SK-N-SH (cell line): ENCODE data around the gene NOXRED1. TPM values are rescaled to one million over a fixed set of nuclear protein-coding genes. Genes with fewer than 3 reads are reported as not detected.

ENCODE experiments used
- CTCF ChIA-PET: fragments of 300-600, 350-600 bp; formaldehyde crosslinking; extraction: SDS; loops from one replicate; lab custom pipeline; 2021; lab: Yijun Ruan, JAX
- POLR2A ChIA-PET: fragments of 350-600 bp; sonication (Branson Sonifier 250); formaldehyde crosslinking; extraction: SDS; loops from one replicate; lab custom pipeline; 2020; ENCODE audit warnings: antibody characterized with exemption, inconsistent platforms; lab: Yijun Ruan, JAX
- DNase-seq: peaks from one replicate; pipeline ENCODE4 v3.0.0; 2012
- H2AFZ ChIP-seq: fragments of 200-600 bp; sonication (generic); 2 replicates; pipeline ENCODE4 v1.8.1; 2016; ENCODE audit warnings: antibody characterized with exemption, mild to moderate bottlenecking, low read depth
- H3F3A ChIP-seq: fragments of 200-600 bp; sonication (generic); replicated peaks from 2 replicates; pipeline ENCODE3; 2016; ENCODE audit warnings: antibody characterized with exemption, mild to moderate bottlenecking; ENCODE audit not compliant: insufficient read depth
- H3K27ac ChIP-seq, 2 experiments: fragments of 200-500 bp in 1 of 2; fragments of 200-600 bp in 1 of 2; sonication (Bioruptor generic) in 1 of 2; sonication (generic), shearing (Covaris generic) in 1 of 2; 2 replicates each; pipeline versions ENCODE4 v1.5.1 to v1.6.1; 2014 to 2016; ENCODE audit warnings: low read depth in 2 of 2, inconsistent platforms in 1 of 2, low read length in 1 of 2, mild to moderate bottlenecking in 1 of 2, mixed read lengths in 1 of 2
- H3K27me3 ChIP-seq: fragments of 200-600 bp; sonication (generic), shearing (Covaris generic); 2 replicates; pipeline ENCODE4 v1.6.1; 2016; ENCODE audit warnings: mixed run types; ENCODE audit not compliant: insufficient read depth
- H3K36me3 ChIP-seq, 2 experiments: fragments of 200-500 bp in 1 of 2; fragments of 200-600 bp in 1 of 2; sonication (Bioruptor generic) in 1 of 2; sonication (generic) in 1 of 2; replicated peaks in 1 of 2; 2 replicates each; pipeline versions ENCODE3 to v1.5.1; 2014 to 2016; ENCODE audit warnings: low read length in 1 of 2, mild to moderate bottlenecking in 1 of 2; ENCODE audit not compliant: insufficient read depth in 2 of 2, control insufficient read depth in 1 of 2
- H3K4me1 ChIP-seq, 2 experiments: fragments of 200-500 bp in 1 of 2; fragments of 200-600 bp in 1 of 2; sonication (Bioruptor generic) in 1 of 2; sonication (generic), shearing (Covaris generic) in 1 of 2; 2 replicates each; pipeline versions ENCODE4 v1.5.1 to v1.6.1; 2014 to 2016; ENCODE audit warnings: low read depth in 1 of 2, low read length in 1 of 2, mixed run types in 1 of 2; ENCODE audit not compliant: insufficient read depth in 2 of 2, control insufficient read depth in 1 of 2
- H3K4me2 ChIP-seq: fragments of 200-600 bp; sonication (generic), shearing (Covaris generic); 2 replicates; pipeline ENCODE4 v1.6.1; 2017; ENCODE audit warnings: mixed run types
- H3K4me3 ChIP-seq, 2 experiments: fragments of 200-500 bp in 1 of 2; fragments of 200-600 bp in 1 of 2; sonication (Bioruptor generic) in 1 of 2; sonication (generic), shearing (Covaris generic) in 1 of 2; 2 replicates each; pipeline versions ENCODE4 v1.5.1 to v1.8.1; 2014 to 2016; ENCODE audit warnings: low read depth in 2 of 2, inconsistent platforms in 1 of 2, low read length in 1 of 2, mild to moderate bottlenecking in 1 of 2, mixed read lengths in 1 of 2, moderate library complexity in 1 of 2
- H3K79me2 ChIP-seq: fragments of 200-600 bp; sonication (generic); 2 replicates; pipeline ENCODE4 v1.8.1; 2017; ENCODE audit warnings: mild to moderate bottlenecking; ENCODE audit not compliant: insufficient read depth
- H3K9ac ChIP-seq: fragments of 200-600 bp; sonication (generic); 2 replicates; pipeline ENCODE4 v1.6.1; 2017; ENCODE audit warnings: mixed run types
- H3K9me2 ChIP-seq: fragments of 200-600 bp; sonication (generic); 2 replicates; pipeline ENCODE4 v1.6.1; 2017; ENCODE audit warnings: mixed run types
- H3K9me3 ChIP-seq: fragments of 200-600 bp; sonication (generic); 2 replicates; pipeline ENCODE4 v1.6.1; 2017; ENCODE audit warnings: mixed run types, mild to moderate bottlenecking, moderate library complexity
- H4K20me1 ChIP-seq: fragments of 200-600 bp; sonication (generic); 2 replicates; pipeline ENCODE4 v1.6.1; 2017; ENCODE audit warnings: mild to moderate bottlenecking, mixed run types; ENCODE audit not compliant: insufficient read depth
- CHD2 ChIP-seq: fragments of 150-350 bp; IDR thresholded peaks from 2 replicates; pipeline ENCODE4 v1.6.1; 2018; ENCODE audit warnings: low read length; ENCODE audit not compliant: partially characterized antibody
- FOSL2 ChIP-seq: IDR thresholded peaks from 2 replicates; pipeline ENCODE4 v1.4.0; 2012; ENCODE audit warnings: low read depth, mild to moderate bottlenecking, moderate library complexity, borderline replicate concordance
- FOXJ3 ChIP-seq: sonication (generic); formaldehyde crosslinking; IDR thresholded peaks from 2 replicates; pipeline ENCODE4 v1.5.1; 2020; ENCODE audit warnings: mild to moderate bottlenecking, missing genetic modification reagents
- FOXM1 ChIP-seq: IDR thresholded peaks from 2 replicates; pipeline ENCODE4 v1.4.0; 2012; ENCODE audit warnings: low read depth, mild to moderate bottlenecking
- GATA2 ChIP-seq: sonication (generic); formaldehyde crosslinking; IDR thresholded peaks from 2 replicates; pipeline ENCODE4 v1.5.0; 2020; ENCODE audit warnings: mild to moderate bottlenecking, missing genetic modification reagents
- MXI1 ChIP-seq: IDR thresholded peaks from 2 replicates; pipeline ENCODE4 v1.6.1; 2012; ENCODE audit warnings: mild to moderate bottlenecking, low read depth, low read length, improper control_type of control experiment
- NFIC ChIP-seq: IDR thresholded peaks from 2 replicates; pipeline ENCODE4 v1.4.0; 2012; ENCODE audit warnings: borderline replicate concordance
- NRF1 ChIP-seq: IDR thresholded peaks from 2 replicates; pipeline ENCODE4 v1.6.1; 2012; ENCODE audit warnings: low read depth, mild to moderate bottlenecking, low read length
- RCOR1 ChIP-seq: fragments of 150-350 bp; IDR thresholded peaks from 2 replicates; pipeline ENCODE4 v1.6.1; 2017; ENCODE audit warnings: antibody characterized with exemption, low read length
- RFX5 ChIP-seq: IDR thresholded peaks from 2 replicates; pipeline ENCODE4 v1.6.1; 2012; ENCODE audit warnings: mild to moderate bottlenecking, improper control_type of control experiment, low read length
- RXRA ChIP-seq: IDR thresholded peaks from 2 replicates; pipeline ENCODE4 v1.4.0; 2012; ENCODE audit warnings: low read depth, mild to moderate bottlenecking, borderline replicate concordance
- SMC3 ChIP-seq: IDR thresholded peaks from 2 replicates; pipeline ENCODE4 v1.6.1; 2012; ENCODE audit warnings: low read depth, low read length, improper control_type of control experiment
- TAF1 ChIP-seq: IDR thresholded peaks from 2 replicates; pipeline ENCODE4 v1.6.1; 2012; ENCODE audit warnings: low read depth, mild to moderate bottlenecking, low read length, moderate library complexity, borderline replicate concordance
- TEAD4 ChIP-seq: IDR thresholded peaks from 2 replicates; pipeline ENCODE4 v1.4.0; 2012; ENCODE audit warnings: mild to moderate bottlenecking, borderline replicate concordance; ENCODE audit not compliant: insufficient read depth
- WGBS: methylation state at CpG from one replicate; pipeline ENCODE4 v1.1.6; 2017; ENCODE audit warnings: low lambda C conversion rate; 5-methylcytosine and 5-hydroxymethylcytosine counted together
- polyA plus RNA-seq, 3 experiments: library from polyadenylated mRNA; depleted of rRNA; stranded (reverse); fragments of >200 nt; gene quantifications; 2 replicates each; pipeline ENCODE4 v1.2.3, GENCODE V29; 2012
- TF ChIP-seq, protein P1 (sequence below): IDR thresholded peaks from 2 replicates; pipeline ENCODE4 v1.4.0; 2012; ENCODE audit warnings: low read depth, borderline replicate concordance
- TF ChIP-seq, protein P2 (sequence below): fragments of 150-350 bp; IDR thresholded peaks from 2 replicates; pipeline ENCODE4 v1.6.1; 2016; ENCODE audit warnings: mild to moderate bottlenecking, low read depth, low read length
- TF ChIP-seq, protein P3 (sequence below): fragments of 150-350 bp; IDR thresholded peaks from 2 replicates; pipeline ENCODE4 v1.6.1; 2017; ENCODE audit warnings: antibody characterized with exemption, low read length, low read depth, borderline replicate concordance

Gene NOXRED1
- polyA plus RNA-seq, 1 of the 3 experiments (the other 2 are of a cell fraction): 0.21 TPM

DNA sequence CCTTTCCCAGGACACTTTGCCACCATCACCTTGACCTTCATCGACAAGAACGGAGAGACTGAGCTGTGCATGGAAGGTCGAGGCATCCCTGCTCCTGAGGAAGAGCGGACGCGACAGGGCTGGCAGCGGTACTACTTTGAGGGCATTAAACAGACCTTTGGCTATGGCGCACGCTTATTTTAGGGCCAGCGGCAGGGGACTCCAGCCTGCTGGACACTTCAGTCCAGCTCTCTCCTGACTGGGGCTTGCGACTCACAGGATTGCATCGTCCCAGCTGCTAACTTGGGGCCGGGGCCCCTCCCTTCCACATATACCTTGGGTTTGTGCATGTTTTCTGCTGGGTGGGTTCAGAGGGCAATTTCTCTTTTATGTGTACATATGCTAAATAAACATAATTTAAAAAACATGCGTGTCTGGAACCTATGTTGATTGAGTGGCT is 45.8 kb upstream of the NOXRED1 start:
- H3K79me2 ChIP-seq: no peaks in the 10 kb centered on the region
- H3K4me2 ChIP-seq: no peak overlapping the region
- WGBS: 91% methylated on average over 14 of the region's 14 CpGs
- H3K9ac ChIP-seq: no peak overlapping the region
- H3K27ac ChIP-seq: no peak overlapping the region
- H4K20me1 ChIP-seq: no peaks in the 10 kb centered on the region
- peaks cover 6% of the 10 kb centered on the region for H3F3A ChIP-seq
- H3K36me3 ChIP-seq: peaks cover 42 to 47% of the 10 kb centered on the region in 2 experiments
- TF ChIP-seq NRF1 (no peak), TAF1 (no peak), FOXM1 (no peak), NFIC (no peak), SMC3 (no peak), GATA2 (CRISPR knock-in tag) (no peak), MXI1 (no peak), FOSL2 (no peak), RCOR1 (no peak), RXRA (no peak), RFX5 (no peak)
- TF ChIP-seq, protein P1, sequence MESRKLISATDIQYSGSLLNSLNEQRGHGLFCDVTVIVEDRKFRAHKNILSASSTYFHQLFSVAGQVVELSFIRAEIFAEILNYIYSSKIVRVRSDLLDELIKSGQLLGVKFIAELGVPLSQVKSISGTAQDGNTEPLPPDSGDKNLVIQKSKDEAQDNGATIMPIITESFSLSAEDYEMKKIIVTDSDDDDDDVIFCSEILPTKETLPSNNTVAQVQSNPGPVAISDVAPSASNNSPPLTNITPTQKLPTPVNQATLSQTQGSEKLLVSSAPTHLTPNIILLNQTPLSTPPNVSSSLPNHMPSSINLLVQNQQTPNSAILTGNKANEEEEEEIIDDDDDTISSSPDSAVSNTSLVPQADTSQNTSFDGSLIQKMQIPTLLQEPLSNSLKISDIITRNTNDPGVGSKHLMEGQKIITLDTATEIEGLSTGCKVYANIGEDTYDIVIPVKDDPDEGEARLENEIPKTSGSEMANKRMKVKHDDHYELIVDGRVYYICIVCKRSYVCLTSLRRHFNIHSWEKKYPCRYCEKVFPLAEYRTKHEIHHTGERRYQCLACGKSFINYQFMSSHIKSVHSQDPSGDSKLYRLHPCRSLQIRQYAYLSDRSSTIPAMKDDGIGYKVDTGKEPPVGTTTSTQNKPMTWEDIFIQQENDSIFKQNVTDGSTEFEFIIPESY: no peak
- TF ChIP-seq, protein P2, sequence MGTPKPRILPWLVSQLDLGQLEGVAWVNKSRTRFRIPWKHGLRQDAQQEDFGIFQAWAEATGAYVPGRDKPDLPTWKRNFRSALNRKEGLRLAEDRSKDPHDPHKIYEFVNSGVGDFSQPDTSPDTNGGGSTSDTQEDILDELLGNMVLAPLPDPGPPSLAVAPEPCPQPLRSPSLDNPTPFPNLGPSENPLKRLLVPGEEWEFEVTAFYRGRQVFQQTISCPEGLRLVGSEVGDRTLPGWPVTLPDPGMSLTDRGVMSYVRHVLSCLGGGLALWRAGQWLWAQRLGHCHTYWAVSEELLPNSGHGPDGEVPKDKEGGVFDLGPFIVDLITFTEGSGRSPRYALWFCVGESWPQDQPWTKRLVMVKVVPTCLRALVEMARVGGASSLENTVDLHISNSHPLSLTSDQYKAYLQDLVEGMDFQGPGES: no peak
- TF ChIP-seq, all 33 proteins: peak for 0
- H3K9me3 ChIP-seq: no peaks in the 10 kb centered on the region
- no peaks in the 10 kb centered on the region for H3K9me2 ChIP-seq
- no peak overlapping the region for H3K4me3 ChIP-seq
- no peaks in the 10 kb centered on the region for H3K4me1 ChIP-seq
- POLR2A ChIA-PET: no interaction called here
- H3K27me3 ChIP-seq: no peaks in the 10 kb centered on the region
- CTCF ChIA-PET: interaction anchor here (3.5 kb wide), 1 partner anchor 10 kb away, joined by 15 read pairs; no protein-coding TSS in a partner anchor
- no peak for DNase-seq
- no peak overlapping the region for H2AFZ ChIP-seq

DNA sequence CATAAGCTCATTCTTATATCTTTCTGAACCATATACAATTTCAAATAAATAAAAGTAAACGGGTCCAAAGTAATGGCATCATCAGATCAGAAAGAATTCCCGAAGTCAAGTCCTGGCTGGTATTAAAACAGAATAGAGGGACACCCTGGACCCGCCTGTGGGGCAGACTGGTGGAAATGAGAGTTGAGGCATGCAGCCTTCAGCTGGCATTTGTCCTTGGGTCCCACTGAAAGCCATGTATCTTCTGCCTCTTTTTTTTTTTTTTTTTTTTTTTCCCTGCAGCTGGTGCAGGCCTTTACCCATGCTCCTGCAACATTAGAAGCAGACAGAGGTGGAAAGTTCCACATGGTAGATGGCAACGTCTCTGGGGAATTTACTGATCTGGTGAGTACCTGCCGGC is 44.5 kb upstream of the NOXRED1 start:
- peaks cover 6% of the 10 kb centered on the region for H3F3A ChIP-seq
- H3K27me3 ChIP-seq: no peaks in the 10 kb centered on the region
- no peak for DNase-seq
- H3K9me3 ChIP-seq: no peaks in the 10 kb centered on the region
- H3K9me2 ChIP-seq: no peaks in the 10 kb centered on the region
- no peak overlapping the region for H3K9ac ChIP-seq
- no peaks in the 10 kb centered on the region for H3K79me2 ChIP-seq
- H4K20me1 ChIP-seq: no peaks in the 10 kb centered on the region
- CTCF ChIA-PET: interaction anchor here (1.0 to 2.5 kb wide), 3 partner anchors 8 to 1371 kb away, joined by 3 to 14 read pairs (median 6); no protein-coding TSS in a partner anchor
- POLR2A ChIA-PET: no interaction called here
- WGBS: 84% methylated on average over 5 of the region's 5 CpGs
- H2AFZ ChIP-seq: no peak overlapping the region
- H3K4me3 ChIP-seq: no peak overlapping the region
- no peak overlapping the region for H3K27ac ChIP-seq
- peaks cover 55 to 58% of the 10 kb centered on the region in 2 experiments for H3K36me3 ChIP-seq
- H3K4me2 ChIP-seq: no peak overlapping the region
- no peaks in the 10 kb centered on the region for H3K4me1 ChIP-seq
- no peak for TF ChIP-seq TEAD4
- TF ChIP-seq, protein P1: no peak
- no peak for TF ChIP-seq FOXJ3 (CRISPR knock-in tag)
- TF ChIP-seq TAF1: no peak
- TF ChIP-seq, protein P3, sequence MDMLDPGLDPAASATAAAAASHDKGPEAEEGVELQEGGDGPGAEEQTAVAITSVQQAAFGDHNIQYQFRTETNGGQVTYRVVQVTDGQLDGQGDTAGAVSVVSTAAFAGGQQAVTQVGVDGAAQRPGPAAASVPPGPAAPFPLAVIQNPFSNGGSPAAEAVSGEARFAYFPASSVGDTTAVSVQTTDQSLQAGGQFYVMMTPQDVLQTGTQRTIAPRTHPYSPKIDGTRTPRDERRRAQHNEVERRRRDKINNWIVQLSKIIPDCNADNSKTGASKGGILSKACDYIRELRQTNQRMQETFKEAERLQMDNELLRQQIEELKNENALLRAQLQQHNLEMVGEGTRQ: no peak
- TF ChIP-seq NFIC: no peak
- TF ChIP-seq, protein P2: no peak
- no peak for TF ChIP-seq RCOR1
- TF ChIP-seq CHD2: no peak
